PC-3 (cell line): ENCODE data around the gene TARS3.

Experiments
- EZH2 ChIP-seq: fragments of 300-600 bp; sonication (generic); IDR thresholded peaks from one replicate; pipeline ENCODE4 v1.6.1; 2017; ENCODE audit warnings: antibody characterized with exemption, mild to moderate bottlenecking, low read length; ENCODE audit not compliant: unreplicated experiment
- TF ChIP-seq, protein P1 (sequence below): fragments of 300-600 bp; sonication (generic); conservative IDR thresholded peaks from 2 replicates; pipeline ENCODE4 v1.5.1; 2017; ENCODE audit warnings: antibody characterized with exemption, low read depth, mild to moderate bottlenecking, low read length

DNA sequence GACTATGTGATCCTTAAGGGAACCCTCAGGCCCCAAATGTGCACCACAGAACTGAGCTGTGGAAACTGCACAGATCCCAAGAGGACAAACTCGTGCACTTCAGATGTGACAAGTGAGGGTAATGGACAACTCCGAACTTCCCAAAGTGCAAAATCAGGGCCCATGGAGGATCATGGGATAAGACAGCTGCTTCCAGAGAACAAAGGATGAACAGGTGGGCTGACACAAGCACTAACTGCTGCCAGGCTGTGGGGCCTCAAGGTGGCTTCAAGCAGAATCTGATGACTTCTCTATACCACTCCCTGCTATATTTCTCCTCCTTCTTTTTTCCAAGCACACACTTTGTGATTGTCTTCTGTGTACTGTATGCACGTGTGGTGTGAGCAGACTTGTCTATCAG lies 5.4 kb downstream of the TARS3 start:
- TF ChIP-seq, protein P1, sequence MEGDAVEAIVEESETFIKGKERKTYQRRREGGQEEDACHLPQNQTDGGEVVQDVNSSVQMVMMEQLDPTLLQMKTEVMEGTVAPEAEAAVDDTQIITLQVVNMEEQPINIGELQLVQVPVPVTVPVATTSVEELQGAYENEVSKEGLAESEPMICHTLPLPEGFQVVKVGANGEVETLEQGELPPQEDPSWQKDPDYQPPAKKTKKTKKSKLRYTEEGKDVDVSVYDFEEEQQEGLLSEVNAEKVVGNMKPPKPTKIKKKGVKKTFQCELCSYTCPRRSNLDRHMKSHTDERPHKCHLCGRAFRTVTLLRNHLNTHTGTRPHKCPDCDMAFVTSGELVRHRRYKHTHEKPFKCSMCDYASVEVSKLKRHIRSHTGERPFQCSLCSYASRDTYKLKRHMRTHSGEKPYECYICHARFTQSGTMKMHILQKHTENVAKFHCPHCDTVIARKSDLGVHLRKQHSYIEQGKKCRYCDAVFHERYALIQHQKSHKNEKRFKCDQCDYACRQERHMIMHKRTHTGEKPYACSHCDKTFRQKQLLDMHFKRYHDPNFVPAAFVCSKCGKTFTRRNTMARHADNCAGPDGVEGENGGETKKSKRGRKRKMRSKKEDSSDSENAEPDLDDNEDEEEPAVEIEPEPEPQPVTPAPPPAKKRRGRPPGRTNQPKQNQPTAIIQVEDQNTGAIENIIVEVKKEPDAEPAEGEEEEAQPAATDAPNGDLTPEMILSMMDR = no peak
- no peak for TF ChIP-seq EZH2
